GM19468 (cell line): ENCODE results near the gene HOXB7.

ENCODE experiments used
- ATAC-seq: cut with Tn5 transposase; IDR thresholded peaks from one replicate; pipeline ENCODE4 v1.9.1; 2021; ENCODE audit warnings: mild to moderate bottlenecking, moderate library complexity, moderate number of reproducible peaks; ENCODE audit not compliant: unreplicated experiment; ENCODE audit errors: extremely low read depth

Gene HOXB7

GRCh38 chr17:48624544-48625494 lies 14.0 kb upstream of the HOXB7 start:
- no peak for ATAC-seq

GRCh38 chr17:48624118-48624517 lies 13.3 kb upstream of the HOXB7 start:
- no peak for ATAC-seq

GRCh38 chr17:48623583-48623982 lies 12.8 kb upstream of the HOXB7 start:
- no peak for ATAC-seq

DNA sequence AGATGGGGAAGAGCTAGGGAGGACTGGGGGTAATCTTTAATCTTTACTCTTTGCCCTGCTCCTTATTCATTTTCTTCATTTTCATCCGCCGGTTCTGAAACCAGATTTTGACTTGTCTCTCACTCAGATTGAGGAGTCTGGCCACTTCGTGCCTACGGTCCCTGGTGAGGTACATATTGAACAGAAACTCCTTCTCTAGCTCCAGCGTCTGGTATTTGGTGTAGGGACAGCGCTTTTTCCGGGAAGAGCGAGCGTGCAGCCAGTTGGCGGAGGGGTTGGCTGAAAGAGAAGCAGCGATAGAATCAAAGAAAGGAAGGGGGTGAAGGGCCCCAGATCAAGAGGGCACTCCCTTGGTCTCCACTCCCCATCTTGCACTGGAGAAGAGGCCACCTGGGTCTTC lies 12.0 kb upstream of the HOXB7 start:
- ATAC-seq: no peak

DNA sequence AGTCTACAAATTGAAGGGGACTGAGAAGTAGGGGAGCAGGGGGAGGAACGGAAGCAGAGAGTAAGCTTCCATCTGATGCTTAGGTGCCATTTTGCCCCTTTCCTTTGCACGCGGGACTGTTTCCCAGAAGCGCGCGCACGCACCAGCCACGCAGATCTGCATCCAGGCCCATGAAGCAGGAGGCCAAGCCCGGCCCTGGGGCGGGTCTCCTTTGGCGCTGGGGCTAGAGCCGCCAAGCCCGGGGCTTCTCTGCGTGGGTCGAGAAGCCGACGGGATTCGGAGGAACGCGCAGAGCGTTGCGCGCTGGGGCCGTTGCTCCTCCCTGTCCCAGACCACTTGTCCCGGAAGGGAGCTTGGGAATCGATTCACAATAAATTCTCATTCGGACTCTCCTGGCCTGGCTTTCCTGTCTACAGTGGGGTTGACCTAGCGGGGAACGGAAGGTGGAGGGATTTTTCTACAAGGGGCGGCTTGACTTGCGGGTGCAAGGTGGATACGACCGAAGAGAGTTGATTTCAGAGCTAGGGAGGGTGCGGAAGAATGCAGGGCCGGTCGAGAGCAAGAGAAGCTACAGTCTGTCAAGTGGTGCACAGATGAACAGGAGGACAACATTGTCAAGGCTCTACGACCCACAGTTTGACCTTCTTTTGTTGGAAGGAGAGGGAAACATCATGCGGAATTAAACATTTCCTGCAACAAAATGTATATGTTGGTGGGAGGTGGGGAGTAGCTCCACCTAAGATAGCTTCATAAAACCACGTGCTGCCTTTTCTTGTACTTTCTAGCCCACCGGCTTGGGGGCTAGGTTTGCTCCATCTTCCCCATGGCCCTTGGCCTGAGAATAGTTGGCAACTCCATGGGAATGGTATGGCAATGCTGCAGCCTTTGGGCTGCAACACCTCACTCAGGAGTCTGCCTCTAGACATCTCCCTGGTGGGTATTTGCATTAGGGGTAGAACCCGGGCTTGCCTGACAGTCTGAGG lies 10.9 kb upstream of the HOXB7 start:
- no peak for ATAC-seq

DNA sequence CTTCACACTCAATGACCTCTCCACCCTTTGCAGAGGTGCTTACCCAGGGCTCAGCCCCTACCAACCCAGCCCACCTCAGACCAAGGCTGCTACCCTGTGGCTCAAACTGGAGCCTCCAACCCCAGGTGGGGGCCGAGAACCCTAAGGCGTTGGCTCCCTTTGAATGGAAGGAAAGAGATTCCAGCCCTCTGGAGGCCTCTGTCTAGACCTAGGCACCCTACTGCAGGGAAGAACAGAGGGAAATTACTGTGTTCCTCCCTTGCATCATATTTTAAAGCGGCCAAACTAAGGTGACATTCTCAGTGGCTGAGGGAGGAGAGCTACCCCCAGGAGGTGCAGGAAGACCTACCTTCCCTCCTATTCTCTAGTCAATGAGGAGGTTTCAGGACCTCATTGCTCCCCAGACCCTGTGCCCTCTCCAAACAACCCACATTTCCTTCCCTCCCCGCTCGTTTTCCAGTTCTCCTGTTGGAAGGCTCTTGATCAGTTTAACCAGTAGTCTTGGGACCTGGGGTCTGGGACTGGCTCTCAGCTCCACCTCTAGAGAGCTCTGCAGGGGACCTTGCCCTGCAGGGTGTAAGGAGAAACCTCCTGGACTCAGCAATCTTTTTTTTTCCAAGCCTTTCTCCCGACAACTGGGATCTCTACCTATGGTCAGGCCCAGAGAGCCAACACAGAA lies 9.8 kb upstream of the HOXB7 start:
- ATAC-seq: no peak

GRCh38 chr17:48619826-48620449 lies 9.1 kb upstream of the HOXB7 start:
- no peak for ATAC-seq

GRCh38 chr17:48618256-48618896 lies 7.6 kb upstream of the HOXB7 start:
- no peak for ATAC-seq

DNA sequence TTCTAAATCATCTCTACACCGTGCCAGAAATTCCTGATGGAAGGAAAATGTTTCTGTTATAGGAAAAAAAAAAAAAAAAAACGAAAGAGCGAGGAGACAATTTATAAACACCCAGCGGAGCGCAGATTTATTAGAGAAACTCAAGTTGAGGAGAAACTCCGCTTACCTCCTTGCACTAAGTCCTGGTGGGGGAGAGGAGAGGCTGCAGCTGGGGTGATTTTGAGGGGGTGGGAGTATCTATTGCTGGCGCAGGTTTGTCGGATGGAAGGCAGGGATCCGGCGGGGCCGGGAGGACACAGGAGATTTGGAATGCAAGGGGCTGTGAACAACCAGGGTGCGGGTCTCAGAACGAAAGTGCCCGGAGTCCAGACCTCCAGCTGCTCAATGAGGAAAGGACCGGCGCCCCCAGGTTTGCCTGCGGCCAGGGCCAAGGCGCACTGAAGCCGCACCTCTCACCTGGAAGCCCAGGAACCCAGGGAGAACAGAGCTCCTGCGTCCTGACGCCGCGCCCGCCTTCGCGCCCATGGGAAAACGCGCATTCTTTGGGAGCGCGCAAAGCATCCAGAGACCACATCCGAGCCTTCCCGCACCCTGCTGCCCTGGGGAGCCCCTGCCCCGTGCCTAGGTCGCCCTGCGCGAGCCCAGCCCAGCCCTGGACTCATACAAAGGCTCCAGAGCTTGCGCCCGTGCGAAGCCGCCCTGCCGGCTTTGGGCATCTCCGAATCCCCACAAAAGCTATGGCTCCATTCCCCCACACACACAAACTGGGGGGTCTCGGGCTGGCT lies 6.8 kb upstream of the HOXB7 start:
- no peak for ATAC-seq

- no peak for ATAC-seq
Measured at GRCh38 chr17:48616717-48617470, 6.1 kb upstream of the HOXB7 start.

- ATAC-seq: no peak
Measured at GRCh38 chr17:48615963-48616716, 5.3 kb upstream of the HOXB7 start.

GRCh38 chr17:48615047-48615962 lies 4.5 kb upstream of the HOXB7 start, which contains the start of gene HOXB8:
HOXB8 (minus strand) TSS chr17:48615292; CDS start chr17:48614704, 588 bp downstream.
- ATAC-seq: no peak

DNA sequence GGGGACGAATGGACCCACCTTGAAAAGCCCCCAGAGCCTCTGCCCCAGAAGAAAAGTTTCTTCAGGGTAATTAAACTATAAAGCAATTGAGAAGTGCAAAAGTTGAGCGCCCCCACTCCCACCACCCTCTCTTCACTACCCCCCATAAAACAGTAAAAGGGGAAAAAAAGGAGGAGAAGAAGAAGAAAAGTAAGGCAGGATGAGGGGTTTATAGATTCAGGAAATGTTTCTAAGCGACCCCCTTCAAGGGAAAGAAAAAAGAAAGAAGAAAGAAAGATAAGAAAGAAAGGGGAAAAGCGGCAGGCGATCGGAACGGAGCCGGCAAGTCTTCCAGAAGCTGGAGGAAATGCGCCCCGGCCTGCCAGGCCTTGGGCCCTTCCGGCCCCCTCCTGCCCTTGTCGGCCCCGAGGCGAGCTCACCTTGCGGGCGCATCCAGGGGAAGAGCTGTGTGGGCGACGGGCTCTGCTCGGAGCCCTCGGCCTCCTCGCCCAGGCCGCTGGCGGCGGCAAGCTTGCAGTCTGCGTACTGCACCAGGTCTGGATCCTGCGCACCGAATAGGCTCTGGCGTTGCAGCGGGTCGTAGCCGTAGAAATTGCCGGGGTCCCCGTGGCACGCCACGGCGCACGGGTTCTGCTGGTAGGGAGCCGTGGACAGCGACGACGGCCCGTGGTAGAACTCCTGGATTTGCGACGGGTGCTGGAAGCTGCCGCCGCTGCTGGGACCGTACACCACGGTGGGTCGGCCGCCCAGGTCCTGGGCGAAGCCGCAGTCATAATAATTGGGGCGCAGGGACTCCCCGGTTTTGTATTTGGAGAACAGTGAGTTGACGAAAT lies 3.3 kb upstream of the HOXB7 start:
- ATAC-seq: no peak

DNA sequence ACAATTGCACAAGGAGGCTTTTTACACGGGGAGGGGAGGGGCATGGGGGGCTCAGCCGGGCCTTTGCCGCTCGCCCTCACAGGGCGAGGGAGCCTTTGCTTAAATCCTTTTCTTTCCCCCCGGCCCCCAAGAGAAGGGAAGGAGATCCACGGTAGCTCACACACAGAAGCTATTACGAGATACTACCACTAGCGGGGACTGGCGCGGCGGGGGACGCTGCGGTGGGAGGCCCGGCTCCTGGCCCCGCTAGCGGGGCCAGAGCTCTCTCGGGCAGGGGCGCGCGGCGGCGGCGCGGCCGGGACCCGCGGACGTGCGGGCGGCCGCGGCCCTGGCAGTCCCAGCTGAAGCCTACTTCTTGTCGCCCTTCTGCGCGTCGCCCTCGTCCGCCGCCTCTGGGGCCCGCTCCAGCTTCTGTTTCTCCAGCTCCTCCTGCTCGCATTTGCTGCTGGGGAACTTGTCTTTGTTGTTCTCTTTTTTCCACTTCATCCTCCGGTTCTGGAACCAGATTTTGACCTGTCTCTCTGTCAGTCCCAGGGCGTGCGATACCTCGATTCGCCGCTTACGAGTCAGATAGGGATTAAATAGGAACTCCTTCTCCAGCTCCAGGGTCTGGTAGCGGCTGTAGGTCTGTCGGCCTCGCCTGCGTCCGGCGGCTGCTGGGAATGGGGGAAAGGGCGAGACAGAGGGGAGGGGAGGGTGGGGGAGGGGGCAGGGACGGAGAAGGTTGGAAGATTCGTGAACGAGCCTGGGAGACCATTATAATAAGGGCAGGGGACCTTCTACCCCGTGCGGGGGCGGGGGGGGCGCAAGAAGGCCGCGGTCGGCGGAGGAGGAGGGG lies 2.3 kb upstream of the HOXB7 start:
- no peak for ATAC-seq
